HG02973 (cell line): ENCODE data around the gene RTF2.
"Not testable (repeated sequence)": the region's sequence is repeated elsewhere in the genome, so short reads cannot be mapped to it uniquely, and the experiment has no call there.

ENCODE experiments used
- ATAC-seq: cut with Tn5 transposase; IDR thresholded peaks from one replicate; pipeline ENCODE4 v1.9.1; 2021; ENCODE audit warnings: moderate library complexity; ENCODE audit not compliant: unreplicated experiment

RTF2 gene

DNA sequence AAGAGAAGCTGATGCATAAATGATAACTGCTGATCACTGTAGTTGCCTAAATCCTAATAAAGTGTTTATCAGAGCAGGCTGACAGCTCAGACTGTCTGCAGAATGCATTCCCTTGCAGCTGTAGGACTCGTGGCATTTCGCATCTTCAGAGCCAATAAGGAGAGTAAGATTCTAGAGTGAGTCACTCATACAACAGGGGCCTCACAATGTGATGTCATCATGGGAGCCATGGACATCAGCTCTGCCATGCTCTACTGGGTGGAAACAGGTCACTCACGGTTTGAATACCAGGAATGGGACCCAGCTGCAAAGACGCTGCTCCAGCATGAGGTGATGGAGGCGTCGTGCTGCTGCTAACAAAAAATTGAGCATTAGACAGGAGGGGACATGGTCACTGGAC lies 72.0 kb downstream of the RTF2 start:
- ATAC-seq, result no peak

DNA sequence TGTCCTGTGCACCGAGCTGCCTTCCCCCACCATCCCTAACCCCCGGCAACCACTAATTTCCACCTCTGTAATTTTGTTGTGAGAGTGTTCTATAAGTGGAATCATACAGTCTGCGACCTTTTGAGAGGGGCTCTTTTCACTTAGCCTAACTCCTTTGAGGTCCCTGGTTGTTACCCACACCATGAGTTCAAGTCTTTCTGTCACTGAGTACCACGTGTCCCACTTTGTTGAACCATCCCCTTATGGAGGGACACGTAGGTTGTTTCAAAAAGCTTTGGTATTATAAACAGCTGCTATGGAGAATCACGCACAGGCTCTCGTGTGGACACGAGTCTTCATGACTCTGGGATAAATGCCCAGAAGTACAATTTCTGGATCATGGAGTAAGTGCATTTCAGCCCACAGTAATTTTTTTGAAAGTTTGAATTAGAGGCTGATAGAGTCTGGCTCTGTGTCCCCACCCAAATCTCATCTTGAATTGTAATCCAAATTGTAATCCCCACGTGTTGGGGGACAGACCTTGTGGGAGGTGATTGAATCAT lies 74.1 kb downstream of the RTF2 start:
- ATAC-seq, result no peak

DNA sequence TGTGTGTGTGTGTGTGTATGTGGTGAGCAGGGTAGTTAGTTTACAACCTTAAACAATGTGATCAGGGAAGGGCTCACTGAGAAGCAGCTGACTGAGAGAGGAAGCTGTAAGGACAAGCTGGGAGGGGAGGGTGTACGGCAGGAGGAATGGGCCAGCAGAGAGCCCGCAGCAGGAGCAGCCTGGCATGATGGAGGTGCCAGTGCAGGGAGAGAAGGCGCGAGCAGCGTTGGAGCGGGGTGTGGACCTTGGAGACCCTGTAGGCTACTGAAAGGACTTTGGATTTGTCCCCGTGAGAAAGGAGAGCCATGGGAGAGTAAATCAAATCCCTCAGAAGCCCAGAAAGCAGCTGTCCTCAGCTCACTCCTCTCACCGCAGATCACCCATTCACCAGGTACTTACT lies 83.1 kb downstream of the RTF2 start:
- no peak for ATAC-seq

DNA sequence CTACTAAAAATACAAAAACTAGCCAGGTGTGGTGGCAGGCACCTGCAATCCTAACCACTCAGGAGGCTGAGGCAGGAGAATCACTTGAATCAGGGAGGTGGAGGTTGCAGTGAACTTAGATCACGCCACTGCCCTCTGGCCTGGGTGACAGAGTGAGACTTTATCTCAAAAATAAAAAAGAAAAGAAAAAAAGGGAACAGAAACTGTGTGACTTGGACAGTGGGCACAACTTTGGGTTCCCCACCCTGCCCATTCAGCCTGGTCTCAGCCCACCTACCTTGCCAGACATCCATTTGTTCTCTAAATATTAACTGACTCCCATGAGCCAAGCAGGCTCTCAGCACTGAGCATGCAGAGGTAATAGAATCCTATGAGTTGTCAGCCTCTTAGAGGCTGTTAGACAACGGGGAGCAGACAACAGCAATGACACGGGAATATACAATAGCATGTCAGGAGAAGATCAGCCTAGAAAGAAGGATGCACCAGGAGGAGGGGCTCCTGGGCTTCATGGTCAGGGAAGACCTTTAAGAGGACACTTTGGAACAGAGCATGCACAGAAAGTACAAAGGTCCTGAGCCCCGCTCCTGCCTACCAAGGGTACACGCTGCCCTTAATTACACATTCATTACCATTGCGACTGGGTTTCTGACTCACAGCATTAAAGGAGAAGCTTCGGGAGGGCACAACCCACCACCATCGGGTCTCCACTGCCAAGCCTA lies 84.6 kb downstream of the RTF2 start:
- ATAC-seq, result no peak

DNA sequence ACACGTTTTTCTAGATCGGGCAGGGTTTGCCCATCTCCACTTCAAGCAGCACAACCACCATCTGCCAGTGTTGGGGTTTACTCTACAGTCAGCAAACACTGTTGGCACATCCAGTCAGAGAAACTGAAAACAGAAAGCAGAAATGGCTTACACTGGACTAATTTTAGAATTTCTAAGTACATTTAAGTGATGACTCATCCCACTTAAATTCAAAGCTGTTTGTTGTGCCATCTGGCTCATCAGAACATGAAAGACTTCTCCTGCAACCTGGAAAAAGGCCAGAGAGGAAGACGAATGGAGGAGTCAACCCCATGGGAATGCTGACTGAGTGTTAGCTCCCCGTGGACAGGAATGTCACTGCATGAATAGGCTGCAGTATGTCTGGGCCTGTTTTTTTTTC lies 86.4 kb downstream of the RTF2 start:
- peak; percentile 87 for ATAC-seq

DNA sequence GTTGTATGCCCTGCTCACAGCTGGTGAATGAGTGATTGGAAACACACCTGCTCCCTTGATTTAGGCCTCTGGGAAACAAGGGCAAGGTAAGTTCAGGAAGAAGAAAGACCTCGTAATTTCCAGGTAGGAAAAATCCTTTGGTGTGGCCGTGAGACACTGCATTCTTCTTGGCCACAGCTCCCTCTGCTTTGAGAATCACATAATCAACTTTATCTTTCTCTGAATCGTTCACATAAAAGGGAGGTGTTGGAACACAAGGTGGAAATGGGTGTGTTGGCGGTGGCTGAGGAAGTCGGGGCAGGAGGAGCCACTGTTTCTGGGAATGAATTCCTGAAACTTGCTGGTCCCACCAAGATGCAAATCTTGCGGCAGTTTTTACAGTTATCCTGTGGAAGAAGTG lies 90.5 kb downstream of the RTF2 start:
- ATAC-seq, result no peak

DNA sequence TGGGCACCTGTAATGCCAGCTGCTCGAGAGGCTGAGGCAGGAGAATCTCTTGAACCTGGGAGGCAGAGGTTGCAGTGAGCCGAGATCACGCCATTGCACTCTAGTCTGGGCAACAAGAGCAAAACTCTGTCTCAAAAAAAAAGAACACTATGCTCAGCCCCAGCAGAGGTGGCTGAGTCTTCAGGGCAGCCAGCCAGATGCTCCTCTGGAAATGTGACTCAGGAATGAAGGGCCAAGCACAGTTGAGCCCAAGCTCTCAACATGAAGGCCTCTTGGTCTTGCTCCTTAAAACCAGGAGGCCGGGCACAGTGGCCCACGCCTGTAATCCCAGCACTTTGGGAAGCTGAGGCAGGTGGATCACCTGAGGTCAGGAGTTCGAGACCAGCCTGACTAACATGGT lies 96.1 kb downstream of the RTF2 start:
- ATAC-seq, result not testable (repeated sequence)

DNA sequence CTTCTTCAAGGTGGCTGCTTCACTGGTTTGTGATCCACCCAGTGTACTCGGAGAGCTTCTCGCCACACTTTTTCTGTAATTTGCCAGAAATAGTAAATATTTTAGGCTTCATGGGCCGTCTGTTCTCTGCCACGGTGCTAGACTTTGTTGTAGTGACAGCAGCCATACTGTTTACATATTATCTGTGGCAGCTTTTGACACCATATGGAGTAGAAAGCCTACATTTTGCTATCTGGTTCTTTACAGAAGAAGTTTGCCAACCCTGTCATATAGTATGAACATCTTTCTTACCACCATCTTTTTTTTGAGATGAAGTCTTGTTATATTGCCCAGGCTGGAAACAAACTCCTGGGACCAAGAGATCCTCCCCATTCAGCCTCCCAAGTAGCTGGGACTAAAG lies 97.1 kb downstream of the RTF2 start:
- ATAC-seq, result no peak

DNA sequence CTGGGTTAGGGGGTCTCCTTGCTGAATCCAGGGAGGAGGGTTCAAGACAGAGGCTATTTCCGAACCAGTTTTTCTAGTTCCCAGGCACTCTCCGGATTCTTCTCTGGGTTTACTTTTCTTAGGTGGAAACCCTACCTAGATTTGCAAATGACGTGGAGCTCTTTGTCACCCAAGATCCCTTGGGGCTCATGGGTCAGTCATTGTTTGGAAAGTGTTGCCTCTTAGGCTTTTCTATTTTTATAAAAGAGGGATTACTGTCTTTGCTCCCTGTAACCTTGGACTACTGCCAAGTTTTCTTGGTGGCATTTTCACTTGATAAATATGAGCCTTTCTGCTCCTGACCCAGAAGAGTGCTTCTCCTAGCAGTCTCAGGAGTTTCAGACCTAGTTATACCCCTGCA lies 98.2 kb downstream of the RTF2 start:
- ATAC-seq, result no peak
